Measurements from ENCODE around the gene ZRANB3.
"Not testable (repeated sequence)": the region's sequence is repeated elsewhere in the genome, so short reads cannot be mapped to it uniquely, and the experiment has no call there.

Gene ZRANB3

DNA sequence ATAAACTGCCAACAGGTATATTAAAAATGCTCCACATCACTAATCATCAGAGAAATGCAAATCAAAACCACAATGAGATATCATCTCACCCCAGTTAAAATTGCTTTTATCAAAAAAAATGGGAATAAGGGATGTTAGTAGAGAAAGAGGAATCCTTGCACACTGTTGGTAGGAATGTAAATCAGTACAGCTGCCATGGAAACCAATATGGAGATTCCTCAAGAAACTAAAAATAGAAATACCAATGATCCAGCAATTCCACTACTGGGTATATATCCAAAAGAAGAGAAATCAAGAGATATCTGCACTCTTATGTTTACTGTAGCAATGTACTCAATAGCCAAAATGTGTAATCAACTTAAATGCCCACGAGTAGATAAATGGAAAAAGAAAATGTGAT, 40.6 kb downstream of the ZRANB3 start:
- DNase-seq (ENCODE audit: low read depth in 2 of 3, low spot score in 2 of 3): no peak

DNA sequence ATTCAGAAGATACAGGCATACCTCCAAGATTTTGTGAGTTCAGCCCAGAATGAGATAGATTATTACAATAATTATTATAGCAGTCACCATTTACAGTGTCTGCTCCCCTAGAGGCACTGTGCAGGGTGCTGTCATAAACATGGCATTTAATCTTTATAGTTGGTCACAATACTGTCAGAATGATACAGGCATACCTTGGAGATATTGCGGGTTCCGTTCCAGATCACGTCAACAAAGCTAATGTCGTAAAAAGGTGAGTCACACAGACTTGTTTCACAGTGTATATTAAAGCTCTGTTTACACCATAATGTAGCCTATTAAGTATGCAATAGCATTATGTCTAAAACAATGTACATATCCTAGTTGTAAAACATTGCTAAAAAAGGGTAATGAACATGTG, 45.6 kb downstream of the ZRANB3 start:
- DNase-seq (ENCODE audit: low read depth in 2 of 3, low spot score in 2 of 3): no peak

GRCh38 chr2:135475128-135475527, 55.9 kb downstream of the ZRANB3 start:
- DNase-seq (ENCODE audit: low read depth in 2 of 3, low spot score in 2 of 3): no peak

- DNase-seq (ENCODE audit: low read depth in 2 of 3, low spot score in 2 of 3): no peak
These were observed 57.5 kb downstream of the ZRANB3 start for GRCh38 chr2:135473567-135473966.

- no peak for DNase-seq (ENCODE audit: low read depth in 2 of 3, low spot score in 2 of 3)
These were observed 59.9 kb downstream of the ZRANB3 start for GRCh38 chr2:135471106-135471505.

DNA sequence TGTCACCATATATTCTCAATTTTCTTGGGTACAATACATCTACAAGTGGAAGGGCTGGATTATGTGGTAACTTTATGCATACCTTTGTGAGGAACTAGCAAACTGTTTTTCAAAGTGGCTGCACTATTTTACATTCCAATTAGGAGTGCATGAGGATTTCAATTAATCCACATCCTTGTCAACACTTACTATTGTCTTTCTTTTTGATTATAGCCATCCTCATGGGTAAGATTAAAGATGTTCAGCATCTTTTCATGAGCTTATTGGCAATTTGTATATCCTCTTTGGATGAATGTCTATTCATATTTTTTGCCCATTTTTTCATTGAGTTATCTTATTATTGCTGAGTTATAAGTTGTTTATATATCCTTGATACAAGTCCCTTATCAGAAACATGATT, 73.7 kb downstream of the ZRANB3 start:
- DNase-seq (ENCODE audit: low read depth in 2 of 3, low spot score in 2 of 3): no peak

GRCh38 chr2:135456835-135457234, 74.2 kb downstream of the ZRANB3 start:
- no peak for DNase-seq (ENCODE audit: low read depth in 2 of 3, low spot score in 2 of 3)

DNA sequence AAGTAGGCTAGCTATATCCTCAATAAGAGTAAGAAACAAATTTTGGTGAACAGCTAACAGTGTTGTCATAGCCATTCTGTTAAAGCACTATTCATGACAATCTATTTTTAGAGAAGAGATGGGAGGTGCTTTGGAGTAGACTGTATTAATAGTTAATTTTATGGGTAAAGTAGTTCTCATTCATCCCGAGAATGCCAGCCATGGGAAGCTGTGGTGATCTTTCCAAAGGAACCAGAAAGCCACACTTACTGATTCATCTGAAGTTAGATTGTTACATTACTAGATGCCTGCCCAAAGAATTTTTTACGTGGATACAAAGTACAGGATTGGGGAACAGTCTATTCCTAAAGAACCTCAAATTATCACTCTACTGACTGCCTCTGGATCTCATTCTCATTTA, 74.6 kb downstream of the ZRANB3 start:
- no peak for DNase-seq (ENCODE audit: low read depth in 2 of 3, low spot score in 2 of 3)

GRCh38 chr2:135454608-135455007, 76.4 kb downstream of the ZRANB3 start:
- DNase-seq (ENCODE audit: low read depth in 2 of 3, low spot score in 2 of 3): no peak

DNA sequence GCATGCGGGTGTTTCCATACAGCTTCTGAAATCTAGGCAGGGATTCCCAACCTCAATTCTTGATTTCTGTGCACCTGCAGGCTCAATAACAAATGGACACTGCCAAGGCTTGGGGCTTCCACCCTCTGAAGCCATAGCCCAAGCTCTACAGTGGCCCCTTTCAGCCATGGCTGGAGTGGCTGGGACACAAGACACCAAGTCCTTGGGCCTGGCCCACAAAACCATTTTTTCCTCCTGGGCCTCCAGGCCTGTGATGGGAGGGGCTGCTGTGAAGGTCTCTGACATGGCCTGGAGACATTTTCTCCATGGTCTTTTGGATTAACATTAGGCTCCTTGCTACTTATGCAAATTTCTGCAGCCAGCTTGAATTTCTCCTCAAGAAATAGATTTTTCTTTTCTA, 78.0 kb downstream of the ZRANB3 start:
- not testable (repeated sequence) for DNase-seq (ENCODE audit: low read depth in 2 of 3, low spot score in 2 of 3)

GRCh38 chr2:135451966-135452365, 79.1 kb downstream of the ZRANB3 start:
- no peak for DNase-seq (ENCODE audit: low read depth in 2 of 3, low spot score in 2 of 3)

GRCh38 chr2:135443013-135443412, 88.0 kb downstream of the ZRANB3 start:
- not testable (repeated sequence) for DNase-seq (ENCODE audit: low read depth in 2 of 3, low spot score in 2 of 3)

DNA sequence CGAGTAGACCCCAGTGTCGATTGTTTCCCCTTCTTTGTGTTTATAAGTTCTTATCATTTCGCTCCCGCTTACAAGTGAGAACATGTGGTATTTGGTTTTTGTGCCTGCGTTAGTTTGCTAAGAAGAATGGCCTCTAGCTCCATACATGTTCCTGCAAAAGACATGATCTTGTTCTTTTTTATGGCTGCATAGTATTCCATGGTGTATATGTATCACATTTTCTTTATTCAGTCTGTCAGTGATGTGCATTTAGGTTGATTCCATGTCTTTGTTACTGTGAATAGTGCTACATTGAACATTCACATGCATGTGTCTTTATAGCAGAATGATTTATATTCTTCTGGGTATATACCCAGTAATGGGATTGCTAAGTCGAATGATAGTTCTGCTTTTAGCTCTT, 95.9 kb downstream of the ZRANB3 start:
- DNase-seq (ENCODE audit: low read depth in 2 of 3, low spot score in 2 of 3): not testable (repeated sequence)

DNA sequence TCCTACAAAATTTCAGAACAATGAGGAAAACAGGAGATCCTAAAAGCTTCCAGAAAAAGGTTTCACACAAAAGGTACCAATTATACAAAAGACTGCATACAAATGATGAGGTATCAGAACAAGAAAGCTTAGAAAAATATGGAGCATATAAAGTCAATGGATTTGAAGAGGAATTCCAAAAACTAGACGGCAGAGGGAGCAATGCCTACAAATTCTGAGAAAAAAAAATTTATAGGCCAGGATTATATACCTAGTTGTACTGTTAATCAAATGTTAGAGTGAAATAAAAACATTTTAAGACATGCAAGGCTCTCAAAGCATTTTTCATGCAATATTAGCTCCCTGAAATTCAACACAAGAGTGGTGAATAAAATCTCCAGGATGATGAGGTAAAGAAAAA, 106.2 kb downstream of the ZRANB3 start:
- DNase-seq (ENCODE audit: low read depth in 2 of 3, low spot score in 2 of 3): no peak

DNA sequence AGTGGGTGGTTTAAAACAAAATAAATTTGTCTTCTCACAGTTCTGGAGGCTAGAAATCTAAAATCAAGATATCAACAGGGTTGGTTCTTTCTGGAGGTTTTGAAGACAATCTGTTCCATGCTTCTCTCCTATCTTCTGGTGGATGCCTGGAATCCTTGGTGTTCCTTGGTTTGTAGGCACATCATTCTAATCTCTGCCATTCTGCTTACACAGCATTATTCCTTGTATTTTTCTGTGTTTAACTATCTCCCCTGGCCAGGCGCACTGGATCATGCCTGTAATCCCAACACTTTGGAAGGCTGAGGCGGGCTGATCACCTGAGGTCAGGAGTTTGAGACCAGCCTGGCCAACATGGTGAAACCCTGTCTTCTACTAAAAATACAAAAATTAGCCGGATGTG, 108.1 kb downstream of the ZRANB3 start:
- no peak for DNase-seq (ENCODE audit: low read depth in 2 of 3, low spot score in 2 of 3)

- no peak for DNase-seq (ENCODE audit: low read depth in 2 of 3, low spot score in 2 of 3)
These were observed 119.4 kb downstream of the ZRANB3 start for GRCh38 chr2:135411646-135412045.

DNA sequence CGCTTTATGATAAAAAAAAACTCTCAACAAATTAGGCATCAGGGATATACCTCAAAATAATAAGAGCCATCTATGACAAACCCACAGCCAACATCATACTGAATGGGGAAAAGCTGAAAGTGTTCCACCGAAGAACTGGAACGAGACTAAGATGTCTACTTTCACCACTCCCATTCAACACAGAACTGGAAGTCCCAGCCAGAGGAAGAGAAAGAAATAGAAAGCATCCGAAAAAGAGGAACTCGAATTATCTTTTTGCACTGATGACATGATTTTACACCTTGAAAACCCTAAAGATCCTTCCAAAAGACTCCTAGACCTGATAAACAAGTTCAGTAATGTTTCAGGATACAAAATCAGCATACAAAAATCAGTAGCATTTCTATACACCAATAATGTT, 121.6 kb downstream of the ZRANB3 start:
- no peak for DNase-seq (ENCODE audit: low read depth in 2 of 3, low spot score in 2 of 3)

DNA sequence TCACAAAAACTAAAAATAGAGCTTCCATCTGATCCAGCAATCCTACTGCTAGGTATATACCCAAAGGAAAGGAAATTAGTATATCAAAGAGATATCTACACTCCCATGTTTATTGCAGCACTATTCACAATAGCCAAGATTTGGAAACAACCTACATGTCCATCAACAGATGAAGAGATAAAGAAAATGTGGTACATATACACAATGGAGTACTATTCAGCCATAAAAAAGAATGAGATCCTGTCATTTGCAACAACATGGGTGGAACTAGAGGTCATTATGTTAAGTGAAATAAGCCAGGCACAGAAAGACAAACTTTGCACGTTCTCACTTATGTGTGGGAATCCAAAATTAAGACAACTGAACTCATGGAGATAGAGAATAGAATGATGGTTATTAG, 134.8 kb downstream of the ZRANB3 start:
- not testable (repeated sequence) for DNase-seq (ENCODE audit: low read depth in 2 of 3, low spot score in 2 of 3)

GRCh38 chr2:135386993-135387392, 144.0 kb downstream of the ZRANB3 start:
- no peak for DNase-seq (ENCODE audit: low read depth in 2 of 3, low spot score in 2 of 3)

- DNase-seq (ENCODE audit: low read depth in 2 of 3, low spot score in 2 of 3): no peak
These were observed 152.4 kb downstream of the ZRANB3 start for GRCh38 chr2:135378591-135378990.

GRCh38 chr2:135373702-135374101, 157.3 kb downstream of the ZRANB3 start:
- no peak for DNase-seq (ENCODE audit: low read depth in 2 of 3, low spot score in 2 of 3)

- no peak for DNase-seq (ENCODE audit: low read depth in 2 of 3, low spot score in 2 of 3)
These were observed 181.1 kb downstream of the ZRANB3 start for GRCh38 chr2:135349941-135350340.

DNA sequence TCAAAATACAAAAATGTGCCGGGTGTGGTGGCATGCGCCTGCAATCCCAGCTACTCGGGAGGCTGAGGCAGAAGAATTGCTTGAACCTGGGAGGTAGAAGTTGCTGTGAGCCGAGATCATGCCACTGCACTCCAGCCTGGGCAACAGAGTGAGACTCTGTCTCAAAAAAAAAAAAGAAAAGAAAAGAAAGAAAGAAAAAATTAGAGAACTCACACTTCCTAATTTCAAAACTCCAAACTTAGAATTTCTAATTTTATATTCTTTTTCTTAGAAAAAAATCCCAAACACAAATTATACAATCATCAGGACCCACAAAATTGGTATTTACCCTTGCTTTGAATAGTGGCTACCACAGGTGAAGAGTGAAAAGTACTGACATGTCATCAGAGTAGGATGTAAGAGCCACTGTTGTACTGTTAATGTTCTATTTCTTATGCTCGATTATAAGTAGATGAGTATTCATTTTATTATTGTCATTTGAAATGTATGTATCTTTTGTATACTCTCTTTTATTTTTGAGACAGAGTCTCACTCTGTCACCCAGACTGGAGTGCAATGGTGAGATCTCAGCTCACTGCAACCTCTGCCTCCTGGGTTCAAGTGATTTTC, 182.8 kb downstream of the ZRANB3 start:
- DNase-seq (ENCODE audit: low read depth in 2 of 3, low spot score in 2 of 3): not testable (repeated sequence)

GRCh38 chr2:135337071-135337470, 193.9 kb downstream of the ZRANB3 start:
- DNase-seq (ENCODE audit: low read depth in 2 of 3, low spot score in 2 of 3): no peak
